Nephron progenitor cell (in vitro differentiated cells): ENCODE measurements around the gene GPR158.

Experiments used
- DNase-seq: peaks from one replicate; pipeline ENCODE4 v3.0.0; 2021
- H3K27ac Mint-ChIP-seq: 2 replicates; pipeline ENCODE4 v1.8.0; 2021; ENCODE audit warnings: mild to moderate bottlenecking, moderate library complexity, mixed read lengths
- H3K27me3 Mint-ChIP-seq: 2 replicates; pipeline ENCODE4 v1.8.0; 2021; ENCODE audit warnings: mild to moderate bottlenecking, low read depth, mixed read lengths; ENCODE audit not compliant: poor library complexity
- H3K36me3 Mint-ChIP-seq: 2 replicates; pipeline ENCODE4 v1.8.0; 2021; ENCODE audit warnings: low read depth, mixed read lengths
- H3K4me1 Mint-ChIP-seq: 2 replicates; pipeline ENCODE4 v1.8.0; 2021; ENCODE audit warnings: mixed read lengths
- H3K4me3 Mint-ChIP-seq: 2 replicates; pipeline ENCODE4 v1.8.0; 2021; ENCODE audit warnings: mild to moderate bottlenecking, moderate library complexity, mixed read lengths
- H3K9me3 Mint-ChIP-seq: 2 replicates; pipeline ENCODE4 v1.8.0; 2021; ENCODE audit warnings: mild to moderate bottlenecking, moderate library complexity, mixed read lengths
- CTCF ChIP-seq: fragments of 200-600 bp; sonication (generic); IDR thresholded peaks from 2 replicates; pipeline ENCODE4 v1.5.0; 2021; ENCODE audit warnings: antibody characterized with exemption

Gene GPR158

DNA sequence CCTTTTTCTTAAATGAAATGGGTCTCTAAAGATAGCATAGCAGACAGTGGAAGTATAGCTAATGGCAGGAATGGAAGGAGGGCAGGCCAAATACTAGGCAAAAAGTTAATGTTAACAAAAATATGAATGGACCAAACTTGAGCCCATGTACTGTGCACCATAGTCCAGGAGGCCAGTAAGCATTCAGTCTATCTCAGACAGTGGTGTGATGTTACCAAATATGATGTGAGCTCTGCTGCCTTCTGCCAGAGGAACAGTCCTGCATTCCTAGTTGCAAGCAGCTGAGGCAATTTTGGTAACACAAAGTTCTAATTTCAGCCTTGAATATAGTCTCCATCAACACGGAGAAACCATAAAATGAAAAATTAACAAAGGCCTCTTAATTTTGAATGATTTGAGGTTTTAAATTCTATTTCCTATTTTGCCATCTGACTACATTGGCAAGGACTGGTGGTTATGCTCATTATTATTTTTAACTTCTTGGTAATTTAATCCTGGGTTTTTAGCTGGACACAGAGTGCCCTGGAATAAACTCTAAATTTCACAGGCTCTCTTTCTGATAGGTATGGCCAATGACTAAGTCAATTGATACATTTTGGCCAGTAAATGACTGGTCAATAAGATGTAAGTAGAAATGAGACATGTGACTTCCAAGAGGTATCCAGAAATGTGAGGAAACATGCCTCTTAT is 442.2 kb downstream of the GPR158 start:
- Mint-ChIP-seq H3K27me3 (peaks cover 6% of the 10 kb centered on the region), H3K9me3 (peaks cover 9% of the 10 kb centered on the region), H3K4me1 (no peaks in the 10 kb centered on the region), H3K4me3 (no peak overlapping the region), H3K36me3 (no peaks in the 10 kb centered on the region), H3K27ac (no peak overlapping the region)
- no peak for DNase-seq
- no peak for TF ChIP-seq CTCF

DNA sequence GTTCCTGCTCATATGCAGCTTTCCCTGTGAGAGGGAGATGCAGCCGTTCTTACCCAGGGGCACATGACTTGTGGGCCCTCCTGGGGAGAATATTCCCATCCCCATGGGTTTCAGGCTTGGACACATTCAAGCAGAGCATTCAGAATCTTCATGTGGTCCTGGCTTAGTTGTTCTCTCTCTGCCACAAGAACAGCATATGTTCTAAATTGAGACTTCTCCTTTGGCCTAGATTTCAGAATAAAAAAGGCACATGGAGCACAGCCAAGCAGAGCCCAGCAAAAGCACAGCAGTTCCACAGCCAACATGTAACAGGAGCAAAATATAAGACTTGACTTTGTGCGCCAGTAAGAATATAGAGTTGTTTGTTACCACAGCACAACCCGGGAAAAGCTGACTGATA is 452.8 kb downstream of the GPR158 start:
- DNase-seq = no peak

DNA sequence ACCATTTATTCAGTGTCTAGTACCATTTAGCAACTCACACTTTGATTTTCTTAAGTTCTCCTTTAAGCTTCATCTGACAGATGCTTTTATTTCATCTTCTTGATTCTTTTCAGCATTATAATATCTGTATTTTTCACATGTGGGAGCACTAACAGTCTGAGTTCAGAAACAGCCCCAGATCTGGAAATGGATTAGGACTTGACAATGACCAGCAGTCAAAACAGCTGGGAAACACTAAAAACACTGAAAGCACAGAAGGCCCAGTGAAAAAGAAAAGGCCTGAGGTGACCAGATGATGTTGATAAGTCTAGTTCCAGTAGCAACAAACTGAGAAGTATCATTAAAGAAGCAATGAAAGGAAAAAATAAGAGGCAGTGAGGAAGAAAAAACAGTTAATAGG is 454.5 kb downstream of the GPR158 start:
- Mint-ChIP-seq H3K4me1 (no peaks in the 10 kb centered on the region), H3K27me3 (no peaks in the 10 kb centered on the region), H3K36me3 (no peaks in the 10 kb centered on the region), H3K27ac (no peak overlapping the region), H3K9me3 (no peaks in the 10 kb centered on the region), H3K4me3 (no peak overlapping the region)
- TF ChIP-seq CTCF = no peak
- DNase-seq = no peak

More for the DNA sequence above, 452.8 kb downstream of the GPR158 start:
- TF ChIP-seq CTCF = no peak
- Mint-ChIP-seq H3K27me3 (no peaks in the 10 kb centered on the region), H3K27ac (no peak overlapping the region), H3K9me3 (no peaks in the 10 kb centered on the region), H3K36me3 (no peaks in the 10 kb centered on the region), H3K4me3 (no peak overlapping the region), H3K4me1 (no peaks in the 10 kb centered on the region)

DNA sequence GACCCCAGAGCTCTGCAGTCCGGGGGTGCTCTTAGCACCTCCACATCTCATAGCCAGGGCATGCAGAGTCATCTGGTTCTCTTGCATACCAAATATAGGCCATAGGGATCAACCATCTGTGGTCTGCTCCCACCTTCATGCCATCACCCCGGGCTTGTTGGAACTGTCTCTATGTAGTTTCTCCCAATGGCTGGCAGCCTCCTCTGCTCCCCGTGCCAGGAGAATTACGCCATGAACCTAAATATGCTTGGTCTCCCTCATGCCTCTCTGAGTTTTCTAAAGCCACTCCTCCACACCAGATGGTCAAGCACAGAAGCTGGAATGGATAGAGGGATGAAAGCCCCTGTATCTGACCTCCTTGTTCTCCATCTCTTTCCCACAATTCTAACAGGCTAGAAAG is 456.7 kb downstream of the GPR158 start:
- no peaks in the 10 kb centered on the region for H3K27me3 Mint-ChIP-seq
- H3K4me1 Mint-ChIP-seq = no peaks in the 10 kb centered on the region
- no peaks in the 10 kb centered on the region for H3K36me3 Mint-ChIP-seq
- no peaks in the 10 kb centered on the region for H3K9me3 Mint-ChIP-seq
- no peak for TF ChIP-seq CTCF
- H3K4me3 Mint-ChIP-seq = no peak overlapping the region
- H3K27ac Mint-ChIP-seq = no peak overlapping the region
- DNase-seq = no peak

- Mint-ChIP-seq H3K4me3 (no peak overlapping the region), H3K9me3 (no peaks in the 10 kb centered on the region), H3K27ac (no peak overlapping the region), H3K27me3 (no peaks in the 10 kb centered on the region), H3K36me3 (no peaks in the 10 kb centered on the region), H3K4me1 (no peaks in the 10 kb centered on the region)
- DNase-seq = no peak
- no peak for TF ChIP-seq CTCF
These were observed 458.0 kb downstream of the GPR158 start for GRCh38 chr10:25632802-25633201.

DNA sequence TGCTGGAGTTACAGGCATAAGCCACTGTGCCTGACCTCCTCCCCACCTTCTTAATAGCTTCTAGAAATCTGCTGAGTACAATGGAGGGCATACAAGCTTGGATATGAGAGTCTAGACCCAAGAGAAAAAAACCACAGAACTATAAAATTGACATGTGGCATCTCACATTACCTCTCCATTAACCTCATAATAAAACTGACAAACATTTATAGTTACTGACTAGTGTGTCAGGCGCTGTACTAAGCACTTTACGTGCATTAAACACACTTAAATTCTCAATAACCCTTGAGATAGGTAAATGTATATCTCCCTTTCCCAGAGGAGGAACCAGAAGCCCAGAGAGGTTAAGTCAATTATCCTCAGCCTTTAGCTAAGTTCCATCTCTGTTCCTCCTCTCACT is 458.7 kb downstream of the GPR158 start:
- no peak for DNase-seq
- H3K4me1 Mint-ChIP-seq = no peaks in the 10 kb centered on the region
- no peaks in the 10 kb centered on the region for H3K27me3 Mint-ChIP-seq
- no peak overlapping the region for H3K27ac Mint-ChIP-seq
- no peaks in the 10 kb centered on the region for H3K9me3 Mint-ChIP-seq
- no peak overlapping the region for H3K4me3 Mint-ChIP-seq
- TF ChIP-seq CTCF = no peak
- no peaks in the 10 kb centered on the region for H3K36me3 Mint-ChIP-seq
